GM12878 (cell line): ENCODE data around the gene TMUB2. TPM values are rescaled to one million over a fixed set of nuclear protein-coding genes. Genes with fewer than 3 reads are reported as not detected.
A peak's percentile ranks its signal among the peaks of the same experiment; 100 is the strongest.

ENCODE experiments used
- CEBPB ChIP-seq, 2 experiments: fragments of 150-350 bp in 1 of 2; IDR thresholded peaks; 2 replicates each; pipeline ENCODE4 v1.6.1; 2012 to 2014; ENCODE audit warnings: low read depth in 2 of 2, low read length in 2 of 2, borderline replicate concordance in 1 of 2, inconsistent platforms in 1 of 2
- CHD4 ChIP-seq: fragments of 200-600 bp; sonication (generic); IDR thresholded peaks from 2 replicates; pipeline ENCODE4 v1.6.1; 2016; ENCODE audit warnings: mild to moderate bottlenecking
- CREB1 ChIP-seq: IDR thresholded peaks from 2 replicates; pipeline ENCODE4 v1.6.1; 2012; ENCODE audit warnings: low read depth, mild to moderate bottlenecking, inconsistent platforms
- CREM ChIP-seq: IDR thresholded peaks from 2 replicates; pipeline ENCODE4 v1.6.1; 2014; ENCODE audit warnings: antibody characterized with exemption, low read depth
- DPF2 ChIP-seq: fragments of 450-650 bp; IDR thresholded peaks from 2 replicates; pipeline ENCODE4 v1.6.1; 2017; ENCODE audit warnings: mild to moderate bottlenecking
- E2F8 ChIP-seq: fragments of 450-650 bp; IDR thresholded peaks from 2 replicates; pipeline ENCODE4 v1.6.1; 2018; ENCODE audit warnings: mild to moderate bottlenecking, low read depth, moderate library complexity; ENCODE audit not compliant: partially characterized antibody
- ESRRA ChIP-seq: IDR thresholded peaks from 2 replicates; pipeline ENCODE4 v1.6.1; 2012; ENCODE audit warnings: mild to moderate bottlenecking, low read length, improper control_type of control experiment
- IKZF2 ChIP-seq, 2 experiments: fragments of 450-650 bp; IDR thresholded peaks; 2 replicates each; pipeline ENCODE4 v1.6.1; 2017; ENCODE audit warnings: mild to moderate bottlenecking in 2 of 2, moderate library complexity in 2 of 2
- KAT2A ChIP-seq: conservative IDR thresholded peaks from 2 replicates; pipeline ENCODE4 v1.6.1; 2011; ENCODE audit warnings: low read depth, low read length; ENCODE audit not compliant: control insufficient read depth
- MLLT1 ChIP-seq: fragments of 450-650 bp; IDR thresholded peaks from 2 replicates; pipeline ENCODE4 v1.6.1; 2016; ENCODE audit warnings: mild to moderate bottlenecking
- MTA3 ChIP-seq: IDR thresholded peaks from 2 replicates; pipeline ENCODE4 v1.6.1; 2012; ENCODE audit warnings: low read length, inconsistent platforms, borderline replicate concordance
- NFIC ChIP-seq: IDR thresholded peaks from 2 replicates; pipeline ENCODE4 v1.6.1; 2012; ENCODE audit warnings: low read depth, mild to moderate bottlenecking, inconsistent platforms, low read length, moderate library complexity
- RELB ChIP-seq: fragments of 450-650 bp; IDR thresholded peaks from 2 replicates; pipeline ENCODE4 v1.6.1; 2017; ENCODE audit warnings: low read depth, mild to moderate bottlenecking, moderate library complexity
- SIX5 ChIP-seq: IDR thresholded peaks from 2 replicates; pipeline ENCODE4 v1.6.1; 2011; ENCODE audit warnings: mild to moderate bottlenecking, low read depth, low read length, moderate library complexity; ENCODE audit not compliant: severe bottlenecking
- SMAD1 ChIP-seq: fragments of 450-650 bp; IDR thresholded peaks from 2 replicates; pipeline ENCODE4 v1.6.1; 2018; ENCODE audit warnings: mild to moderate bottlenecking, low read depth; ENCODE audit not compliant: partially characterized antibody
- SPI1 ChIP-seq: IDR thresholded peaks from 2 replicates; pipeline ENCODE4 v1.6.1; 2011; ENCODE audit warnings: low read depth, mild to moderate bottlenecking, low read length, moderate library complexity, borderline replicate concordance; ENCODE audit not compliant: insufficient read depth
- SREBF1 ChIP-seq: IDR thresholded peaks from 2 replicates; pipeline ENCODE4 v1.6.1; 2012; ENCODE audit warnings: mild to moderate bottlenecking, low read length
- SUPT20H ChIP-seq: IDR thresholded peaks from 2 replicates; pipeline ENCODE4 v1.6.1; 2011; ENCODE audit warnings: low read depth, mild to moderate bottlenecking, low read length, moderate library complexity, borderline replicate concordance; ENCODE audit not compliant: control insufficient read depth
- TAF1 ChIP-seq: IDR thresholded peaks from 2 replicates; pipeline ENCODE4 v1.6.1; 2011; ENCODE audit warnings: mild to moderate bottlenecking, low read depth, low read length, borderline replicate concordance
- TCF12 ChIP-seq: IDR thresholded peaks from 2 replicates; pipeline ENCODE4 v1.6.1; 2011; ENCODE audit warnings: low read depth, mild to moderate bottlenecking, low read length
- USF2 ChIP-seq: IDR thresholded peaks from 2 replicates; pipeline ENCODE4 v1.6.1; 2011; ENCODE audit warnings: low read depth, low read length, improper control_type of control experiment, borderline replicate concordance
- ZNF207 ChIP-seq: fragments of 450-650 bp; IDR thresholded peaks from 2 replicates; pipeline ENCODE4 v1.6.1; 2014; ENCODE audit warnings: antibody characterized with exemption, mild to moderate bottlenecking, borderline replicate concordance
- ZNF622 ChIP-seq: fragments of 450-650 bp; IDR thresholded peaks from 2 replicates; pipeline ENCODE4 v1.6.1; 2017; ENCODE audit warnings: mild to moderate bottlenecking, inconsistent platforms
- polyA plus RNA-seq, 11 experiments: library from polyadenylated mRNA; depleted of rRNA in 4 of 11; unstranded in 6 of 11; stranded (reverse) in 5 of 11; fragments of >200 nt; fragmentation: Nextera tagmentation in 4 of 11; fragmentation: Illumina TruSeq in 1 of 11; extraction: Ambion mirVana in 4 of 11; extraction: Trizol in 1 of 11; gene quantifications; 1 replicate in 1 of 11; 2 replicates in 10 of 11; pipeline versions ENCODE4 v1.2.1 to v1.2.3, GENCODE V29; 2011 to 2016; ENCODE audit warnings: inconsistent platforms in 2 of 11, missing spikeins in 2 of 11, low read depth in 1 of 11
- total RNA-seq, 4 experiments: library from RNA; depleted of rRNA in 3 of 4; stranded (reverse); fragments of >200 nt in 3 of 4; fragmentation: Illumina TruSeq in 1 of 4; extraction: Trizol in 1 of 4; gene quantifications; 2 replicates each; pipeline versions ENCODE4 v1.2.1 to v1.2.3, GENCODE V29; 2013 to 2021

TMUB2 gene
- total and polyA plus RNA-seq, 10 of the 15 experiments (the other 5 are each of a cell fraction or from before 2014, with no cell fraction given): 4.3 to 34.0 (median 20.0) TPM

GRCh38 chr17:44221084-44221861 is 34.5 kb downstream of the TMUB2 start (continued):
- TF ChIP-seq TCF12 (no peak; the same call in 1 of the 2 replicates), DPF2 (no peak), MTA3 (peak; percentile 73; the same call in 1 of the 2 replicates), KAT2A (no peak), ZNF622 (no peak), IKZF2 (IDR thresholded peaks at IDR 0.05) (no peak), MLLT1 (0 out of 2 replicates have a peak, but pooled peaks have one; percentile 9), SUPT20H (no peak), RELB (0 out of 2 replicates have a peak, but pooled peaks have one; percentile 9), USF2 (no peak), SIX5 (no peak), CREM (no peak), SREBF1 (no peak), TAF1 (peak; percentile 54; the same call in 1 of the 2 replicates), NFIC (peak; percentile 29; the same call in 1 of the 2 replicates), SMAD1 (no peak), CHD4 (no peak), ESRRA (no peak), CEBPB (IDR thresholded peaks at IDR 0.05; ENCODE audit: borderline replicate concordance in 1 of 2, low read depth in 2 of 2, low read length in 2 of 2) (no peak), ZNF207 (no peak), CREB1 (peak; percentile 41; the same call in 1 of the 2 replicates), SPI1 (no peak), E2F8 (no peak)
